ENCODE measurements around the gene DGKI.
"Not testable (repeated sequence)": the region's sequence is repeated elsewhere in the genome, so short reads cannot be mapped to it uniquely, and the experiment has no call there.

DGKI gene

DNA sequence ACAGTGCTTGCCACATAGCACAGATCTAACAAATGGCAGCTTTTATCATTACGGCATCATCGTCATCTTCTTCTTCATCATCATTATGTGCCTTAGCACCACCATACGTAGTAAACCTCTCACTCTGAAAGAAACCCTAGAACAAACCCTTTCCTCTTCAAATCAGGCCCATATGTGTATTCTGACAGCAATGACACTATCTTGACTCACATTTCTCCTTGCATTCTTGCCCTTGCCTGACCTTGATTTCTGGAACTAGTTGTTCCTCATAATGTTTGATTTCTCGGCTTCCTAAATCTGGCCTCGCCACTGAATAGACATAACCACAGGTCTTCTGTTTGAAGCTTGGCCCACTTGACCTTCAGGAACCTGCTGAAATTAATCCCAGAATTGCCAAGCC, 115.3 kb downstream of the DGKI start:
- no peak for DNase-seq

DNA sequence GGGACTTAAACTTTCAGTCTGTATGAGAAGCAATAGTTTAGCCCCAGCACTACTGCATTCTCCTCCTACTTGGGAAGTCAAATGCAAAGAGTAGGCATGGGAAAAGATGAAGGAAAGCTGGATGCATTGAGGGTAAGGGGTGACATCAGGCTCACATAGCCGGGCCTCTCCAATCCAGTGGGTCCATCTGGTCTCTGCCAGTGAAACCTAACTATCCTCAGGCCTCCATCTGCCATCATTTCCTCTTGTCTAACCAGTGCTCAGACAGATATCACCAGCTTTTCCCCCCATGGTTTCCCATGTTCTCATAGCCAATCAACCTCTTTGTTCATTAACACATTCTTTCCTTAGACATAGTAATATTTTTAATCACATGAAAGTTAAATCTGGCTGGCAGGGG, 118.3 kb downstream of the DGKI start:
- DNase-seq: no peak

DNA sequence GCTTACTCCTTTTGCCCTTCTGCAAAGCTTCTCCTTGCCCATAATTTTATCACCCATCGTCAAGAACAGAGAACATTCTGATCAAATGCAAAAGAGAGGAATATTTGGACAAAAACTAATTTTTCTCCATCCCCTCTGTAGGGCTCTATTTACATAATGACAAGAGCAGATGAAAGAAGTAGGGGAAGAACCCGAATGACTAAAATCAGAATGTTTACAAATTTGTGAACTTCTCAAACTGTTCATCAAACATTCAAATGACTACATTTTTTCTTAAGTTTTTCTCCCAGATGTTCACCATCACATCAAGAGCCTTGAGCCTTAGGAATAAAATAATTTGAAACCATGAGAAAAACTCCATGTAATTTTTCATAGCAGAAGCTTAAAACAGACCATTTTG, 119.4 kb downstream of the DGKI start:
- DNase-seq: no peak

DNA sequence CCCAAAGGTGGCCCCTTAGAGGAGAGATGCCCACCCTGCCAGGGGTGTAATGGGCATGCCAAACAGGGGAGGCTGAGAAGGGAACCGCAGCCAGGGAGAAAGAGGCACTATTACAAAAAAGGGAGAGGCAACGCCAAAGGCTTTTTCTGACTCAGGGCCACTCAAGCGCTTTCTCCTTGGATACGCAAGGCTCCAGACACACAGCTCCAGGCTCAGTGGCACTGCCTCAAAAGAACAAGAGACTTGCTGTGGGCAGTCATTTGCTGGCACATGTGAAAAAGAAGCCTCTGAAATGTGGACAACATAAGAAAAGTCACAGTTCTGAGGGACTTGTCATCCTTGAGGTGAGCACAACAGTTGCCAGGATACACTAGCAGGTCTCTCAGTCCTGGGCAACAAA, 128.4 kb downstream of the DGKI start:
- DNase-seq: no peak

DNA sequence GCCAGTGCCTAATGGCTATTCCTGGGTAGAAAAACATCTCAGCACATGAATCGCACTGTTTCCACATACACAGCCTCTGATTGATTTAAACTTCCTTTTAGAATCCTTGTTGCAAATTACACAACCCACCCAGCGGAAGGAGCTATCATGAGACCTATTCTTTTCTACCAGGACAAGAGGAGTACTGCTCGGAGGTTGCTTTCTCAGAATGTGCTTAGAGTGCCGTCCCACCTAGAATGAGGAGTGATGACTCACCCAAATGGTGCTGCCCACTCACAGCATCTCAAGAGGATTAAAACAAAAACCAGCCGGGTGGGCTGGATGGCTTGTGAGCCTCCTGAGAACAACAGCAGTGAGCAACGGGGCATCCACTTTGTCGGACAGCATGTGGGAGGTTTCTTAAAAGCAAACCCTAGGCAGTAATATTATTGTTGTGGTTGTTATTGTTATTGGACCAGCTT, 128.9 kb downstream of the DGKI start:
- no peak for DNase-seq

GRCh38 chr7:137717045-137717444, 129.7 kb downstream of the DGKI start:
- DNase-seq: no peak

- no peak for DNase-seq
Observed at GRCh38 chr7:137716061-137716460, 130.7 kb downstream of the DGKI start.

DNA sequence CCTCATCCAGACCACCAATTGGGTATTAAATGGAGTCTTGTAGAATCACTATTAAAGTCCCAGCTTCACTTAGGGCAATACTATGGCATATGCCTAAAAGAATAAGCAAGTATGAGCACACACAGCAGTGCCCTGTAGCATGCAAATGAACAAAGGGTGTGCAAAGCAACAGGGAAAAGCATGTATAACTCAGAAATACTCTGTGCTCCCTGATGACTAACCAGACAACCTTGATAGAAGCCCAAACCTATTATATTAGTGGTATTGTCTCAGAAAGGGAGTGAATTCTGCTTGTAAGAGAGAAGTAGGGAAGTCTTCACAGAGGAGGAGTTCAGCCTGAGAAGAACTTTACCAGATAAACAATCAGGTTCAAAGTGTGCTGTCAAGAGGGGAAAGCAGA, 131.2 kb downstream of the DGKI start:
- DNase-seq: no peak

GRCh38 chr7:137715121-137715520, 131.7 kb downstream of the DGKI start:
- no peak for DNase-seq

DNA sequence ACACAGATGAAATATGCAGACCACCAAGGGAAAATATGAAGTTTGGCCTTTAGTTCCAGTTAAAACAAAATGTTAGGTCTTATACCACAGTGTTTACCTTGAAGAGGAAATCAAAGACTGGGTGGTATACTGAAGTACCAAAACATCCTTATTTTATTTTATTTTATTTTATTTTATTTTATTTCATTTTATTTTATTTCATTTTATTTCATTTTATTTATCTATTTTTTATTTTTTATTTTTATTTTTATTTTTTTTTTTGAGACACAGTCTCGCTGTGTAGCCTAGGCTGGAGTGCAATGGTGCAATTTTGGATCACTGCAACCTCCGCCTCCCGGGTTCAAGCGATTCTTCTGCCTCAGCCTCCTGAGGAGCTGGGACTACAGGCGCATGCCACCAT, 140.4 kb downstream of the DGKI start:
- not testable (repeated sequence) for DNase-seq

- no peak for DNase-seq
Observed at GRCh38 chr7:137704723-137705122, 142.1 kb downstream of the DGKI start.

GRCh38 chr7:137703291-137704010, 143.3 kb downstream of the DGKI start:
- DNase-seq: no peak

GRCh38 chr7:137696988-137697387, 149.8 kb downstream of the DGKI start:
- DNase-seq: no peak

DNA sequence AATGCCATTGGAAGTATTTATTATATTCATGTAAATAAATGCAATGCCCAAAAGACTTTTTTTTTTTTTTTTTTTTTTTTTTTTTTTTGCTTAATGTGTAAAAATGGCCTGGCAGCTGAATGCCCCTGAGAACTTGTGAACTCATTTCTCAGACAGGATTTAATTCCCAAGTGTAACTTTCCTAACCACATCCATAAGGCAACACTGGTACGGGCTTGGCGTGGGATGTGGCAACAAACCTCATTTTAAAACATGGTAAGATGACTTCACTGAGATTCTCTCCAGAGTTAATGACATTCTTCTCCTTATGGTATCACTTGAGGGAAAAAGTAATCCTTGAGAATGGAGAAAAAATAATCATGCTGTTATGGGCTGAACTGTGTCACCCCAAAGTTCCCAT, 150.4 kb downstream of the DGKI start:
- DNase-seq: no peak

DNA sequence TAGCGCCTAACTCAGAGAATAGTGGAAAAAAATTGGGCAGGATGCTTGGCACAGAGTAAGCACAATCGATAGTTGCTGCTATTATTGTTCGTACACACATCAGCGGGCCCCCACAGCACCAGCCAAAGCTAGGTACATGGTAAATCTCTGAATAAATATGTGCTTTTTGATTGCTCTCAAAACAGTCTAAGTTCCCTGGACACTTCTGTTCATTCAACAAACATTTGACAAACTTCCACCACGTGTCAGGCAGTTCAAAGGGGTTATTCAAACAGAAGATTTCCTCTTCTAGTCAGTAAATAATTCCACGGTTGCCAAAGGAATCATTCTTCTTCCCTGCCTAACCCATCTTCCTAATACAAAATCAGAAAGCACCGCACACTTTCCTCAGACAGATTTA, 150.8 kb downstream of the DGKI start:
- DNase-seq: no peak

DNA sequence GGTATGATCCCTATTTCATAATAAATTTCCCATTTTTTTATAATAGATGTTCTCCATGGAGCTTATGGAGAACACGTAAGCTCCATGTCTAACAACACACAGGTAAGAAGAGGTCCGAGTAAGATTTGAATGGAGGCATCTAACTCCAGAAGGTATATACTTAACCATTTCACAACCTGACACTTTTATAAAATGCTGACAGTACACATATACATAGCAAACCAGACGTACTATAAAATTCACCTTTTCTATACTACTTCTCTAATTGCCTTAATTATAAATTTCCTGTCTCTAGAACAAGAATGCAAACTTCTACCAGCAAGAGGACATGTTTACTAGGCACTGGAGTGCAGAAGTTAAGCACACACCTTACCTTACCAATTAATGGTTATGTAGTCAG, 151.3 kb downstream of the DGKI start:
- no peak for DNase-seq

- no peak for DNase-seq
Observed at GRCh38 chr7:137694405-137694804, 152.4 kb downstream of the DGKI start.

DNA sequence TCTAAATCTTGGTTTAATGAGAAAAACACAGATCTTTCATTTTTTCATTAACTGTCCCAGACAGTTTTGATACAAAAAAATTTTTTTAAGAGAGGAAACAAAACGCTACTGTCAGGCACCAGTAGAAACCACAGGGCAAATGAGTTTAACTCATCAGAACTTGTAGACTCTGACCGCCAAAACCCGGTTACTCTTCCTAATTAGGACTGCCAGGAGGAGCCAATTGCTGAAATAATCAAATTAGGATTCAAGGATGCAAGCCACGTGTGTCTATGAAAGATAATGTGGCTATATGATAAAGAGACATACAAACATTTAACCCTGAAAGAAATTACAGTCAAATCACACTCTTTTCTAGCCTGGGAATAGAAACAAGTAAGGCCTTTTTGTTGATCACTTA, 154.4 kb downstream of the DGKI start:
- no peak for DNase-seq

DNA sequence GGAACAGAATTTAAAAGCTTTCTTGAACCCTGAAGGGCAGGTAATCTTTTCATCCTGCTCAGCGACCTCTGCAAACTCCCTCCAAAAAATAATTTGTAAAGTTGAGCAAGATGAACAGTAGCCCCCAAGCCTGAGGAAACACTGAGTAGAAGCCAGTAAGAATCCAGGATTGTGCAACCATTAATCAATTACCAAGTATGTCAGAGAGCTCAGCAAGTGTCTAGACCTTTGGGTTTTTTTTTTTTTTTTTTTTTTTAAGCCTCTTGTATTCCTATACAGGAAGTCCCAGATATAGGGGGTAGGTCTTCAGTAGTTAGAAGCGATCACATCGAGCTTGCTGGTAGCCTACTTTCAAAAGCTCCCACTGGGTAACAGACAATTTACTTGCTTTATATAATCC, 155.2 kb downstream of the DGKI start:
- no peak for DNase-seq

DNA sequence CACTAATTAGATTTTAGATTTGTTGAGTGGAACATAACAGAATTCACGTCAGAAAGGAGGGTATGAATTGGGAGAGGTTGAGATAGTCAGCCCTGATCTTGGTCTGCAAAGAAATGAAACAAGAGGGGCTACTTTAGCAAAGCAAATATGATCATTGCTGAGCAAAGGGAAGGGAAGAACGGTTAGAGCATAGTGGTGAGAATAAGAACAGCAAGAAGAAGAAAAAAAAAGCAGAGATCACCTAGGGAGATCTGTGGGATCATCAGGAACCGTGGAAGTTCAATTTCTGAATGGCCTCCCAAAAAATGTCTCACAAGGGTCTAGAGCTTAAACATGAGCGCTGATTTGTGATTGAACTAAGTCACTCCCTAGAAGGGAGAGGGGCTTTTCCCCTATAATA, 156.1 kb downstream of the DGKI start:
- no peak for DNase-seq

DNA sequence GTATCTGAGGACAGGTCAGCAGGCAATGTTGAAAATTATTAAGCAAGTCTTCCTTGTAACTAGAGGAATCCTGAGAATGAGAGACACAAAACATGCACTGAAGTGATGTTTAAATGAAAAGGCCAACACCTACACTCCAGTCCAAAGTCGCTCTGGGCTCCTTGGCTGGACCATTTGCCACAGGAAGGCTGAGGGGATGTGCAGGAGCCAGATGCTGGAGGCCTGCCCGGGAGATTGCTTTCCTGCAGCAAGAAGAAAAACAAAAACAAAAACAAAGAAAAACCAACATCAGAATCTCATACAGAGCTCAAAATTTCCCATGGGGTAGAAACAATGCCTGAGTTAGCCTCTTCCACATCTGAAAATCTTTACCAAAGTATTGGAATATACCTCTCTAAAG, 157.0 kb downstream of the DGKI start:
- no peak for DNase-seq

DNA sequence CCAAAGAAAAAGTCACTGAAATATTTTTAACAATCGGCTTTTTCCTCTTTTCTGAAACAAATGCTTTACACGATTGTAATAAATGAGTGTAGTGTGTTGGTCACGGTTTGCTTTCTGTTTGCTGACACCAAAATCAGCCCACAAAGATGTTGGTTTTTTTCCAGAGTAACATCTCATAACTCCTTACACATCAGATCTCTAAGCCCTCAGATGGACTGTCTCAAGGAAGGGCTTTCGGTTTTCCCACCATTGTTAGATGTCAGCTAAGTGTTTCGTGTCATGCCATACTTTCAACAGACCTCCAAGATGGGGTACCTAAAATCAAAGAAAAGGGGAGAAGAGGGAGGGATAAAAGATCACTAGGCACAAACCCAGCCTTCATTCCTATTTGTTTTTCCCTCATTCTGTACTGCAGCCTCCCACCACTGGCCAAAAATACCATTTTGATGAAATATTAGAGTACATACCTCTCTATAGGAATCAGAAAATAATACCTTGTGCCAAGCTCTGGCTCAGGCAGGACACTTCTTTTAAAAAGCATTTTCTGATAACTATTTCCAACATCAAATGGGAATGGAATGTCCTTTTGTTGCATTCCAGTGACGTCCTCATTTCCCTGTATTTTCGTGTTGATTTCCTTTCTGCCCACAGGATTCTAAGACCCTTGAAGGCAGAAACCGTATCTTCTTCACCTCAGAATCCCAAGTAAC, 159.1 kb downstream of the DGKI start:
- no peak for DNase-seq

GRCh38 chr7:137685433-137686164, 161.2 kb downstream of the DGKI start:
- no peak for DNase-seq

DNA sequence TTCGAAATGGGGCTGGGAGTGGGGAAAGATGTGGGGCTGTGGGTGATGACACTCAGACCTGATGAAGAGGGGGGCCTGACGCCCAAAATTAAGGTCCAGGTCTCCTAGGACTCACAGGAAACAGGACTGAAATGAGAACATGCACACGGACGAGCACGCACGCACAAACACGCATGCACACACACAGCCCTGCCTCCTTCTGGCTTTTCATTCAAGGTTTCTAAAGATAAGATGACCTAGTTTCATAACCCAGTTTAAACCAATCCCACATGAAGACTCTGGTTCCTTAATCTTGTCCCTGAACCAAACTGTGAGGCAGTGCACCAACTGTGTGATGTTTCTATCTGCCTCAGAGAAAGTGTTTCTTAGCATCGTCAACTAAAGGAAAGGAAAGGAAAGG, 162.0 kb downstream of the DGKI start:
- no peak for DNase-seq

Data from COR-L47 (cell line).